HS-5 (cell line): Measurements from ENCODE around the gene PDE8B.

ENCODE experiments used
- DNase-seq: peaks from one replicate; pipeline ENCODE4 v3.0.0-alpha.2; 2012; ENCODE audit warnings: low read depth

PDE8B gene

DNA sequence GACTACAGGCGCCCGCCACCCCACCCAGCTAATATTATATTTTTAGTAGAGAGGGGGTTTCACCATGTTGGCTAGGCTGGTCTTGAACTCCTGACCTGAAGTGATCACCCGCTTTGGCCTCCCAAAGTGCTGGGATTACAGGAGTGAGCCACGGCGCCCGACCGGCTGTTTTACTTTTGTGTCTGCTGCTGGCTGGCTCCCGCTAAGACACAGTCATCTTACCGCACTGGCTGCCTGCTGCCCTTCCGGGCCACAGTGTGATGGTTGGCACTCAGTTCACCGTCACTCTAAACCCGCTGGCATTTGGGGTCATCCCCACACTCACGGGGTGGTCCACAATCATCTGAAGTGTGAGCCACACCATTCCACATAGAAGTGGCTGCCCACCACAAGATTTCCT lies 188.0 kb downstream of the PDE8B start:
- no peak for DNase-seq

DNA sequence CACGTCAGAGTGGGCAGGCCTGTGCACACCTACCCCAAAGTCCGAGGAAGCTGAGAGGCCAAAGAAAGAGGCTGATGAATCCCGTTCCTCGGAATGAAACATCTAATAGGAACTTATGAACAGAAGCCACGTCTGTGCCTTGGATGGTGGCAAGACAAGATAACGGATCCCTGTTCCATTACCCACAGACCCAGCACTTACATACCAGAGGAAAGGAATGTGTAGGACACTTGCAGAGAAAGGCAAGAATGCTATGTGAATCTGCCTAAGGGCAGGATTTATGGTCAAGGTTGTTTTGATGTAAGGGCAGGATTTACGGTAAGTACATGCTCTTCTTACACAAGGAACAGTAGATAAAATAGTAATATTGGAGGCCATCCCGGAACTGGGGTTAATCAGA lies 188.4 kb downstream of the PDE8B start:
- DNase-seq, result no peak

DNA sequence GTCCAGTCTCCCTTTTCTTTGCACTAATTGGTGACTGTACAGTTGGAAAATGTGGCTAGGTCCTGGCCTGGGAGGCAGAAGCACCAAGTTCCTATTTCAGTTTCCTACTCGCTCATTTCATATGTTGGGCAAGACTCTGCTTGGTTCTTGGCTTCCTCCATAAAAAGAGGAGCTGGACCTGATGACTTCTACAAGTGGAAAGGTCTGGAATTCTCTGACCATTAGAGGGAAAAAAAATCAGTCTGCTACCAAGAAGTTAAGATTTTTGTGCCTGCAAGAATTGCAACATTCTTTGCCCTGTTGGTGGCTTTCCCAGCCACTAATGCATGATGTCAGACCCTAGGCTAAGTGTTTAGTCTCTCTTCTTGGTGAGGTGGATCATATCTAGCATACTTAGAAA lies 190.2 kb downstream of the PDE8B start:
- DNase-seq, result no peak

DNA sequence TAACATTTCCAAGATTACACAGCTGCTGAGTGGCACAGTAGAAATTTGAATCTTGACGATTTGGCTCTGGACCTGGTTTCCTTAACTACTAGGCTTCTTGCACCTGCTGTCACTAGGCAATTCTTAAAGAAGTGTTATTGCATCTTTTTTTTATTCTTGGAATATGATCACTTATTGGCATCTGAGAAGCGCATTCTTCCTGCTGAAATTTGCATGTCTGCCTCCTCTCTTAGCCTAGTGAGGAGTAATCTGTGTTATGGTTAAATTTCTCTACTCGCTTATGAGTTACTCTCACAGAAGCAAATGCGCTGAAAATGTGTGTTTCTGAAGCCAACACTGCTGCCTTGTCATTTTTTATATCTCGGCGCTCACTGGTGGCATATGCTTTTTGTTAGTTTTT lies 192.3 kb downstream of the PDE8B start:
- no peak for DNase-seq

DNA sequence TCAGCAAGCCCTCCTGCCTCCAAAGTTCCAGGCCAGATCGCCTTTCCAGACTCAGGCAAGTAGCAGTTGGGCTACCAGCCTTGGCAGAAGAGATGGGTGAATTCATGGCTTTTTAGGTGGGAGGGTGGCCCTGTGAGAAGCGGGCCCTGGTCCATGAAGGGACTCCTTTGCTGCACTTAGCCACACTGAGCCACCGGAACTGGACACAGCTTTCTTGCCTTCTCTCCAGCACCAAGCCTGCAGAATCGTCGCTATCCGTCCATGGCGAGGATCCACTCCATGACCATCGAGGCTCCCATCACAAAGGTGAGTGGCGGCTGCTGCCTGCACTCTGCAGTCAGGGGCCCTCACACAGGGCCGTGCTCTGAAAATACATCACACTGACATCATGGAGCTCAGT lies 196.7 kb downstream of the PDE8B start:
- DNase-seq, result no peak

DNA sequence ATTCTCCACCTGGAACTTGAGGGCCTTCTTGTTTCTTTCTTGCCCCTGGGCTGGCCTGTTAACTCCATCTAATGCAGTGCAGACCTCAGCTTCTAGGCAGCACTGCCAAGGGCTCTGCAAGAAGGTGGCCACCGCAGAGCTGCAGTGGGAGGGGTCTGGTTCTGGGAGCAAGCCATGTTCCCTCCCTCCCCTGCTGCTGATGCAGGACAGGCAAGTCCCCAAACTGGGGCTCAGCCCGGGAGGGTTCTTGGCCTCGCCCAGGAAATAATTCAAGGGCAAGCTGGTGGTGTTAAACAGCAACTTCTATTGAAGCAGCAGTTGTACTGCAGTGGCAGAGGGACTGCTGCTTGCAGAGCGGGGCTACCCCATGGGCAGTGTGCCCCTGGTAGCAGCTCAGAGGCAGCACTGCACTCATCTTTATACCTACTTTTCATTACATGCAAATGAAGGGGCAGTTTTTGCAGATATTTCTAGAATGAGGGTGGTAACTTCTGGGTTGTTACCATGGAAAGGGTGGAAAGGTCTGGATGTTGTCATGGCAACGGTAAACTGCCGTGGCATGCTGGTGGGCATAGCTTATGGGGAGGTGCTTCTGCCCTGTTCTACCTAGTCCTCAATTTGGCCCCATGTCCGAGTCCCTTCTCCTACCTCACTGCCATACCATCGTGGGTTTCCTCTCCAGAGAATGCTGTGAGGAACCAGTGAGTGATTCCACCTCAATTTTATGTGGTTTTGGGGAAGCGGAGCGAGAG lies 199.6 kb downstream of the PDE8B start:
- DNase-seq, result no peak

DNA sequence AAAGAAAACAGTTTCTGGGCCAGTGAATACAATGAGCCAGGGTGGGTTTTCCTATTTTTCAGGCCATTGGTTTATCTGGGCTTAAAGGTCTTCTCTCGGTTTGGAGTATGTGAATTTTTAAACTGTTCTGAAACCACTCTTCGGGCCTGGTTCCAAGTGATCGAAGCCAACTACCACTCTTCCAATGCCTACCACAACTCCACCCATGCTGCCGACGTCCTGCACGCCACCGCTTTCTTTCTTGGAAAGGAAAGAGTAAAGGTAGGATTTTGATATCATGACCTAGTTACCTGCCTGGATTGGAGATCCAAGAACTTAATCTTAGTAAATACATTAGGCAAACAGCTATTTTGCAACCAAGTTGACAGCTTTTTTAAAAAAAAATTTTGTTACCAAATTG lies 202.6 kb downstream of the PDE8B start:
- DNase-seq, result no peak

DNA sequence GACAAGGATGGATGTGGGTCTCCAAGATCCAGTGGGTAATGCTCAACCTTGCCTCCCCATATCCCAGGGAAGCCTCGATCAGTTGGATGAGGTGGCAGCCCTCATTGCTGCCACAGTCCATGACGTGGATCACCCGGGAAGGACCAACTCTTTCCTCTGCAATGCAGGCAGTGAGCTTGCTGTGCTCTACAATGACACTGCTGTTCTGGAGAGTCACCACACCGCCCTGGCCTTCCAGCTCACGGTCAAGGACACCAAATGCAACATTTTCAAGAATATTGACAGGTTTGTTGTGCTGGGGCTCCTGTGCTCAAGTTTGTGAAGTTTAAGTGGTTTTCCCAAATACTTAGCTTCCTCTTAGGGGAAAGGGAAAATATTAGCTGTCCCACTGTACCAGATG lies 207.7 kb downstream of the PDE8B start:
- DNase-seq, result no peak

DNA sequence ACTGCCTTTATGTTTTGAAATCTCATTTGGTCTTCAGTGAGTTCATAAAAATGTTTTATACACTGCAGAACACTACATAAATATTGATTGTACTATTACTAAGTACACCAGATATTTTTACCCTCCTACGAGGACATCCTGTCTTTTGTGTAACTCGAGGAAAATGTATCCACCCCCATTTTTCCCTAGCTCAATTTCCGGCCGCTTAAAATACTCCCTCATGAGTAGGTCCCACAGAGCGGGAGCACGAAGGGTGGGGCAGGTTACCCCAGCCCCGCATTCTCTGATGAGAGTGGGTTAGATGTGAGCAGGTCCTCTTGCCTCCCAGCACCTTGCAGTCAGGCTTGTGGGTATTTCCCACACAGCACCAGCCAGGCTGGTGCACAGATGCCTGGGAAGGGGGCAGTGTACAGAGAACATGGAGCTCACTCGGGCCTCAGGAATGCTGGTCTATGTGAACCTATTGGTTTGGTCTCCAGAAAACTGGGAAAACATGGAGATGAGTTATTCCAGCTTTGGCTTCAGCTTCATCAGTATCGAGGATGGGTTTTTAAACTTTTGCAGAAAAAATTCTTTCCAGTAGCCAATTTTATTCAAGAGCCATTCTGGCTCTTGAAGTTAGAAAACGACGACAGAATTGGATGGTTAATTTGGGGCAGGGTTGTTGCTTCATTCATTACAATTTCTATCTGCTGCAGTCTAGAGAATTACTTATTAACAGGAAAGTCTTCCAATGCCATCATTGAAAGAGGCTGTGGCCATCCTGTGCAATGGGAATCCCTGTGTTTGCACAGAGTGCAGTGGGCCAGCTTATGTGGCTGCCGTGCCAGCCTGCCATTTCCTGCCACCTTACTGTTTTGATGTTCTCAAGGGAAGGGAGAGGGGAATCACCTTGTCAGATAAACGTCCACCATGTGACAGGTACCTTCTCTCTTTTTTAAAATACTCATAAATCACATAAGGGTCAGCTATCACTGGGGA lies 208.4 kb downstream of the PDE8B start:
- no peak for DNase-seq

DNA sequence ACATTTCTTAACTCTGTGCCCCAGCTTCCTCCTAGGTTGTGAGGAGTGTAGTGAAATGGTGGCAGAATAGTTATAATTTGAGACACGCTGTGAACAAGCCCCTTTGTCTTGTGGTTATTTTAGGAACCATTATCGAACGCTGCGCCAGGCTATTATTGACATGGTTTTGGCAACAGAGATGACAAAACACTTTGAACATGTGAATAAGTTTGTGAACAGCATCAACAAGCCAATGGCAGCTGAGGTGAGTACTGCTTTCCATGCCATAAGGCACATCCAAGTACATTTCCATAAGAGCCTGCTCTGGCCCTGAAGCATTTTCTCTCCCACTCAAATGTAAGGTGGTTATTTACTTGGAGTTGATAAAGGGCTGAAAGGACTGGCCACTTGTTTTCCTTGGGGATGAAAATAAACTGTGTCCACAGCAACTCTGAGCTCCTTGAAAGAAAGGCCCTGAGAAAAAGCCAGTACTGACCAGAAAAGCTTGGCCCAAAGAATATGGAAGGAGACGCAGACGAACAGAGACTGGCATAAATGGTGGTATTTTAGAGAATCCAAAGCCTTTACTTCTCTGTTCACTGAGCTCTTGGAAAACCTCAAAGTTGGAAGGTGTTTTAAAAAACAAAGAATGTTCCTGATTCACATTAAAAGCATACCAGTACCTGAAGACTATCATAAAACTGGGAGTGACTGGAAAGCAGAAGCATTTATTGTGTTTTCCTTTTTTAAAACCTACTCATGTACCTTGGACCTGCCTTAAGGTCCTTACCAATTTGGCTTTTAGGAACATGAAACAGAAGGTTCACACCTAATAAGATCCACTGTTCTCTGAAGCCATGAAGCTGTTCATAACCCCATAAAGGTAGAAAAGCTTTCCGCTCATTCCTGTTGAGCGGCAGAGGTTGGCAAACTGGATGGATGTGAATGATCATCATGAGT lies 209.4 kb downstream of the PDE8B start:
- no peak for DNase-seq

DNA sequence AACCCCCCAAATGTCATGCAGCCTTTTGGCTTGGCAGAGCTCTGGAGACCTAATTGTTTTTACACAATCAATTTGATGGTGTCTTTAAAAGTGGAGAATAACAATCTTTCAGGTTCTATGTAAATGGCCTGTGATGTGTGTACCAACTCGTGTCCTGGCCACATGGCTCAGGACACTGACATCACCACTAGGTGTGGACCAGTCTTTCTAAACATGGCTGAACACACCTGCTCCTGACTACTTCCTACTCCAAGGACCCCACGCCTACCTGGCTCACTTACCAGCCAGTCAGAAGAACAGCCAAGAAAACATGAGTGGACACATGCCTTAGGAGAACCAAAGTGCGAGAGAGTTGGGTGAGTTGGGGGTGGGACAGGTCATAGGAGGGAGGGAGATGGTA lies 210.5 kb downstream of the PDE8B start:
- DNase-seq, result no peak

DNA sequence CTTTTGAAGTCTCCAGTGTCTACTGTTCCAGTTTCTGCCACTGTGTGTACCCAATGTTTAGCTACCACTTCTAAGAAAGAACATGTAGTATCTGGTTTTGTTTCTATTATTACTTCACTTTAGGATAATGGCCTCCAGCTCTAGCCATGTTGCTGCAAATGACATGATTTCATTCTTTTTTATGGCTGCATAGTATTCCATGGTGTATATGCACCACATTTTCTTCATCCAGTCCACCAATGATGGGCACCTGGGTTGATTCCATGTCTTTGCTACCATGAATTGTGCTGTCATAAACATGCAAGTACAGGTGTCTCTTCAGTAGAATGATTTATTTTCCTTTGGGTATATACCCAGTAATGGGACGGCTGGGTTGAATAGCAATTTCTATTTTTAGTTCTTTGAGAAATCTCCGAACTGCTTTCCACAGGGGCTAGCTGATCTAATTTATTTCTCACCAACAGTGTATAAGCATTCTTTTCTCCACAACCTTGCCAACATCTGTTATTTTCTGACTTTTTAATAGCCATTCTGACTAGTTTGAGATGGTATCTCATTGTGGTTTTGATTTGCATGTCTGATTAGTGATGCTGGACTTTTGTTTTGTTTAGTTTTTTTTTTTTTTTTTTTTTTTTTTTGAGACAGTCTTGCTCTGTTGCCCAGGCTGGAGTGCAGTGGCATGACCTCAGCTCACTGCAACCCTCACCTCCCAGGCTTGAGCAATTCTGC lies 212.7 kb downstream of the PDE8B start:
- no peak for DNase-seq

DNA sequence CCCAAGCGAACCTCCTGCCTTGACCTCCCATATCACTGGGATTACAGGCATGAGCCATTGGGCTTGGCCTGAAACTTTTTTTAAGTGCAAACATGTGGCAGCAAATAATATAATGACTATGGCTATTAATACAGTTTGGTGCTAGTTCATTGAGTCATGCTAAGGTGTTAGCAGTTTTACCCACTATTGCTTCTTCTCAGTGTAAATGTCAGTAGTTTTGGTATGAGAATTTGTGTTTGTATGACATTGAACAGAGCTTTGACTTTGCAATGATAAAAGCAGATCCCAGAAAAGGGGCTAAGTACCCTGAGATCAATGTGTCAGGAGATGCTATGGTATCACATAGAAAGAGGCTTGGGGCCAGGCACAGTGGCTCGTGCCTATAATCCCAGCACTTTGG lies 214.4 kb downstream of the PDE8B start:
- no peak for DNase-seq

DNA sequence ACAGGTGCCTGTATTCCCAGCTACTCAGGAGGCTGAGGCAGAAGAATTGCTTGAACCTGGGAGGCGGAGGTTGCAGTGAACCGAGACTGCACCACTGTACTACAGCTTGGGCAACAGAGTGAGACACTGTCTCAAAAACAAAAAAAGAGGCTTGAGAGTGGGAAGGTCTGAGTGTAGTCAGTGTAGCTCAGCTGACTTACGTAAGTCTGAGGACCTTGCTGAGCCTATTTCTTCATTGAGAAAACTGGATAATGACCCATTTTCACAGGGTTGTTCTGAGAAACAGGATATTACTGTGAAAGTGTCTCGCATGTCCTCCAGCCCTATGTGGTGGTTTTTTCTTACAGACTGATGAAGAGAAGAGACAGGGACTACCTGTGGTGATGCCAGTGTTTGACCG lies 214.9 kb downstream of the PDE8B start:
- no peak for DNase-seq

DNA sequence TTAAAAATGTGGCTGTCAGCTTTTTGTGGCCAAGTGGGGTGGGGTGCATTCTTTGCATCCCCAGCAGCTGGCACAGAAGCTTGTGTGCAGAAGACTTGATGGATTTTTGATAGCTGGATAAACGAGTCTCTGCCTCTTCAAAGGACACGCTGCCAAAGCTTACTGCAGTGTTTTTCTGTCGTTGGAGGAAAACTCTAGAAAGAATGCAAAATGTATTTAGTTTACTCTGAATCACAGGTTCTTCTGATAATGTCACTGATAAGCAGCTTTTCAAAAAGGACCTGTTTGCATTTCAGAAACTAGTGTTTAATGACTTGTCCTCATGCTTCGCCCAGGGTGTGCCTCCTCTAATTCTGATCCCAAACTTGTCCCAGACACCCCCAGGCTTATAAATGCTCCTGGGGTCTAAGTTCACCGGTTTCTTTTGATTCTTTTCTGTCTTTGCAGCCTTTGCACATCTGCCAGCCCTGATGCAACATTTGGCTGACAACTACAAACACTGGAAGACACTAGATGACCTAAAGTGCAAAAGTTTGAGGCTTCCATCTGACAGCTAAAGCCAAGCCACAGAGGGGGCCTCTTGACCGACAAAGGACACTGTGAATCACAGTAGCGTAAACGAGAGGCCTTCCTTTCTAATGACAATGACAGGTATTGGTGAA lies 215.6 kb downstream of the PDE8B start:
- DNase-seq, result no peak

DNA sequence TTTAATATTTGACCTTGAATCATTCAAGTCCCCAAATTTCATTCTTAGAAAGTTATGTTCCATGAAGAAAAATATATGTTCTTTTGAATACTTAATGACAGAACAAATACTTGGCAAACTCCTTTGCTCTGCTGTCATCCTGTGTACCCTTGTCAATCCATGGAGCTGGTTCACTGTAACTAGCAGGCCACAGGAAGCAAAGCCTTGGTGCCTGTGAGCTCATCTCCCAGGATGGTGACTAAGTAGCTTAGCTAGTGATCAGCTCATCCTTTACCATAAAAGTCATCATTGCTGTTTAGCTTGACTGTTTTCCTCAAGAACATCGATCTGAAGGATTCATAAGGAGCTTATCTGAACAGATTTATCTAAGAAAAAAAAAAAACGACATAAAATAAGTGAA lies 216.2 kb downstream of the PDE8B start:
- peak; percentile 43 for DNase-seq

DNA sequence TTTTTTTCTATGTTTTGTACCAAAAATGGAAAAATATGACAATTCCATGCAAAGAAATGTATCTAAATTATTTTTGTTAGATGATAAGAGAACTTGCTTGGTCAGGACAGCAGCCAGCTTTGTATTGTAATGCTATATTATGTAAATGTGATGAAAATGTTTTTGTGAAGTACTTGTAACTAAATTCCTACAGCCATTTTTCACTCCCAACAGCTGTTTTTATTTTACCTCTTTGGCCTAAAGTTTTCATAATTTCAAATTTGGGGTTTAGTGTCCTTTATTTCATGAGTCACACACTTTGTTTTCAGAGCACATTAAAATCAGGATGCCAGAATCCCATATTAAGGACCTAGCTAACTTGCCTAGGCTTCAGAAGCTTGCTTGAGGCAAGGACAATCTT lies 217.5 kb downstream of the PDE8B start:
- no peak for DNase-seq

DNA sequence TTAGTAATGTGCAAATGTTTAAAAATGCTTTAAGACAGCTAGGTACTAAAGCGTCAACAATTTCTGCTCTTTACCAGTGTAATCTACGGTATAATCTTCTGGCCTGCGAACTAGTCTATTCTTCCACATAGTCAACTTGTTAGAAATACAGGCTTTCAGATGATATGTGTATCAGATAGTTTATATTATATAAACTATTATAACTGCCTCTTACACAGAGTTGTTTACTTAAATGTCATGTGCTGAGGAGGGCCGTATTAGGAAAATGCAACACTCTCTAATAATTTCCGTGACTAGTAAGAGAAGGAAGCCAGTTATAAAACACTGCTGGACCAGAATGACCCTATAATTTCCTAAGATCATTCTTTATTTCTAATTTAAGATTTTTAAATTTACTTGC lies 218.0 kb downstream of the PDE8B start:
- DNase-seq, result no peak

DNA sequence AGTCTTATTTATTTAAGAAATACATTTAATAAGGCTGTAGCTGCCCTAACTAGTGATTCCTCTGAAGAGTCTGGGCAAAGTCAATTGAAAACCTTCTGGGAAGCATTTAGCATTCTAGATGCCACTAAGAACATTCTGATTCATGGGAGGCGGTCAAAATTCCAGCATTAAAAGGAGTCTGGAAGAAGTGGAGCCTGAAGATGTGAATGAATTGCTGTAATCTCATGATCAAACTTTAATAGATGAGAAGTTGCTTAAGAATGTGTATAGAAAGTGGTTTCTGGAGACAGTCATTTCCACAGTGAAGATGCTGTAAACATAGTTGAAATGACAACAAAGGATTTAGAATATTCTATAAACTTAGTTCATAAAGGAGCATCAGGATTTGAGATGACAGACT lies 220.2 kb downstream of the PDE8B start:
- no peak for DNase-seq

DNA sequence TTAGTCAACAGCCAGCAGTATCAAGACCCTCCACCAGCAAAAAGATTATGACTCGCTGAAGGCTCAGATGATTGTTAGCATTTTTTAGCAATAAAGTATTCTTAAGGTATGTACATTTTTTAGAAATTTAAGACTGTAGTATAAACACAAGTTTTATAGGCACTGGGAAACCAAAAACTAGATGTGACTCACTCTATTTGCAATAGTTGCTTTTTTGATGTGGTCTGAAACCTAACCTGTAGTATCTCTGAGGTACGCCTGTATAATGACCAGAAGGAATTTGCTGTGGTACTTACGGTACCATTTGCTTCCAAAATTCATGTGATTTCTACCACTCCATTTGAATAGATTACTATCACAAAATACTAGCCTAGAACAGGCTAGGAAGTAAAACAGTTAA lies 220.8 kb downstream of the PDE8B start:
- peak; percentile 47 for DNase-seq

DNA sequence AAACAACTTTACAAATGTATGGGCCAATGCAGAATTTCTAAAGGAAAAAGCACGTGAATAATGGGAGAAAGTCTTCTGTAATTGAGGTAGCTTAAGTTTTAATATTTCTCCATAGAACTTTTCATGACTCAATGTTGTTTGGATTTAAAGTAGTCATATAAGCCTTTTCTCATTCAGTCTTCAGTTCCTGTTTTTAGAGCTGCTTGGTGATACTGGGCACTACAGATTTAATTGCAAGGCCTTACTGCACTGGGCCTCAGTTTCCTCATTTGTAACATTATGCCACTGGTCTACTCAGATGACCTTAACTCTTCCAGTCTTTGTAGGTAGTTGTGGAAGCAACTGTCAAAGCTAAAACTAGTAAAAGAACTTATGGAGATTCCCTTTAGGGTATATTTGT lies 221.2 kb downstream of the PDE8B start:
- no peak for DNase-seq
